Vagina (tissue), 2 donors: ENCODE measurements around the gene IDUA. TPM values are rescaled to one million over a fixed set of nuclear protein-coding genes. Genes with fewer than 3 reads are reported as not detected.
"Not testable (repeated sequence)": the region's sequence is repeated elsewhere in the genome, so short reads cannot be mapped to it uniquely, and the experiment has no call there.

Experiments
- DNase-seq, 2 donors: peaks; one replicate each; pipeline ENCODE4 v3.0.0-alpha.2; 2017; ENCODE audit errors: extremely low spot score in 2 of 2
- H3K27ac ChIP-seq: fragments of 200-600 bp; sonication (generic); one replicate; pipeline ENCODE4 v1.5.1; 2019
- H3K27me3 ChIP-seq: fragments of 200-600 bp; sonication (generic); one replicate; pipeline ENCODE4 v1.5.1; 2019
- H3K36me3 ChIP-seq, 2 donors: fragments of 200-600 bp; sonication (generic); one replicate each; pipeline ENCODE4 v1.5.1; 2017 to 2019
- H3K4me1 ChIP-seq: fragments of 200-600 bp; sonication (generic); one replicate; pipeline ENCODE4 v1.5.1; 2019
- H3K4me3 ChIP-seq, 2 donors: fragments of 200-600 bp; sonication (generic); 1 replicate in 1 of 2; 2 replicates in 1 of 2; pipeline ENCODE4 v1.5.1; 2016 to 2019
- H3K9me3 ChIP-seq: fragments of 200-600 bp; sonication (generic); one replicate; pipeline ENCODE4 v1.5.1; 2019
- CTCF ChIP-seq, 3 experiments: fragments of 450-650 bp in 2 of 3; fragments of 200-600 bp in 1 of 3; sonication (generic) in 1 of 3; IDR thresholded peaks; one replicate each; pipeline ENCODE4 v1.5.1; 2017 to 2019; ENCODE audit warnings: antibody characterized with exemption in 3 of 3, mild to moderate bottlenecking in 2 of 3, moderate library complexity in 2 of 3
- POLR2A ChIP-seq, 2 donors: fragments of 450-650 bp; IDR thresholded peaks; one replicate each; pipeline ENCODE4 v1.6.1; 2017; ENCODE audit warnings: antibody characterized with exemption in 2 of 2, mild to moderate bottlenecking in 2 of 2, moderate library complexity in 2 of 2
- POLR2AphosphoS5 ChIP-seq, 2 donors: sonication (generic); formaldehyde crosslinking; IDR thresholded peaks; one replicate each; pipeline ENCODE4 v1.9.0; 2017; ENCODE audit warnings: antibody characterized with exemption in 2 of 2, mild to moderate bottlenecking in 2 of 2, low read depth in 1 of 2; ENCODE audit not compliant: insufficient read depth in 1 of 2
- intact Hi-C: fragments of 100-400 bp; cut with DNase I; formaldehyde crosslinking; loops from one replicate; pipeline ENCODE4 v1.15.1; 2023
- total RNA-seq: library from RNA; depleted of rRNA; stranded (reverse); fragments of >200 nt; gene quantifications from one replicate; pipeline ENCODE4 v1.2.3, GENCODE V29; 2016

Gene IDUA
- total RNA-seq, 1 donor from 2014 or later = 28.0 TPM

DNA sequence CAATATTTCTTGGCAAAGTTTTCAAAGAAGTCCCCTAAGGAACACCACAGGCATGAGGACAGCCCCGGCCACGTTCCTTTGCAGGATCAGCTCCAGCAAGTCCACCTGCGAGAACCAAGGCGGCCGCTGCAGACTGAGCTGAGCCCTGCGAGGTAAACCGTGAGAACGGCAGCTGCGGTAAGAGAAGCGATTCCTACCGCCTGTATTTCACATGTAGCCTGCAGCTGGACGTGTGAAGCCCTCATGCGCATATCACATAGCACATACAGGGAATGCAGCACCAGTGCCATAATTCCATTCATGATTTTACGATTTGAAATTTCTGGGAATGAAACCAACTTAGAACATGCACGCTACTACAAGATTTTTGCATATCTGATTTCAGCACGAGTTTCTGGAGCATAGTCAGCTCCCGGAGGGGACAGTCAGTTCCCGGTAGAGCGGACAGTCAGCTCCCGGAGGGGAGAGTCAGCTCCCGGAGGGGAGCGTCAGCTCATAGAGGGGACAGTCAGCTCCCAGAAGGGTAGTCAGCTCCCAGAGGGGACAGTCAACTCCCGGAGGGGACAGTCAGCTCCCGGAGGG lies 66.3 kb downstream of the IDUA start:
- no peak overlapping the region for H3K4me3 ChIP-seq
- H3K36me3 ChIP-seq = no peaks in the 10 kb centered on the region
- H3K9me3 ChIP-seq = no peaks in the 10 kb centered on the region
- no peaks in the 10 kb centered on the region for H3K27me3 ChIP-seq
- H3K27ac ChIP-seq = no peak overlapping the region
- TF ChIP-seq POLR2A (IDR thresholded peaks at IDR 0.05) (no peak), CTCF (IDR thresholded peaks at IDR 0.05) (no peak), POLR2AphosphoS5 (IDR thresholded peaks at IDR 0.05; ENCODE audit: insufficient read depth in 1 of 2, low read depth in 1 of 2) (no peak)
- intact Hi-C loops = no loop called here
- peaks cover 5% of the 10 kb centered on the region for H3K4me1 ChIP-seq
- no peak for DNase-seq

GRCh38 chr4:1053891-1054290 lies 67.0 kb downstream of the IDUA start:
- H3K4me1 ChIP-seq, DNase-seq, H3K27ac ChIP-seq, H3K27me3 ChIP-seq, H3K4me3 ChIP-seq, intact Hi-C loops, H3K9me3 ChIP-seq, H3K36me3 ChIP-seq: not testable (repeated sequence)

Other genes with a start within 250 kb of the IDUA start
- gene CPLX1, start 160.9 kb upstream of the IDUA start, total RNA-seq = 0.98 TPM
- 89.1 TPM for gene GAK, start 54.7 kb upstream of the IDUA start, total RNA-seq
- gene TMEM175, start 54.6 kb upstream of the IDUA start, total RNA-seq = 56.5 TPM
- 16.2 TPM for gene DGKQ, start 13.5 kb upstream of the IDUA start, total RNA-seq
- gene SLC26A1, start 6.4 kb downstream of the IDUA start, total RNA-seq = 2.9 TPM
- 20.9 TPM for gene FGFRL1, start 24.6 kb downstream of the IDUA start, total RNA-seq
- gene RNF212, start 126.5 kb downstream of the IDUA start, total RNA-seq = 7.9 TPM
- 72.2 TPM for gene SPON2, start 185.5 kb downstream of the IDUA start, total RNA-seq